ENCODE results near the gene FRG2C. TPM values are rescaled to one million over a fixed set of nuclear protein-coding genes. Genes with fewer than 3 reads are reported as not detected.
A peak's percentile ranks its signal among the peaks of the same experiment; 100 is the strongest.
"Not testable (repeated sequence)": the region's sequence is repeated elsewhere in the genome, so short reads cannot be mapped to it uniquely, and the experiment has no call there.

FRG2C gene
- total RNA-seq, 1 donor from 2014 or later: not detected

DNA sequence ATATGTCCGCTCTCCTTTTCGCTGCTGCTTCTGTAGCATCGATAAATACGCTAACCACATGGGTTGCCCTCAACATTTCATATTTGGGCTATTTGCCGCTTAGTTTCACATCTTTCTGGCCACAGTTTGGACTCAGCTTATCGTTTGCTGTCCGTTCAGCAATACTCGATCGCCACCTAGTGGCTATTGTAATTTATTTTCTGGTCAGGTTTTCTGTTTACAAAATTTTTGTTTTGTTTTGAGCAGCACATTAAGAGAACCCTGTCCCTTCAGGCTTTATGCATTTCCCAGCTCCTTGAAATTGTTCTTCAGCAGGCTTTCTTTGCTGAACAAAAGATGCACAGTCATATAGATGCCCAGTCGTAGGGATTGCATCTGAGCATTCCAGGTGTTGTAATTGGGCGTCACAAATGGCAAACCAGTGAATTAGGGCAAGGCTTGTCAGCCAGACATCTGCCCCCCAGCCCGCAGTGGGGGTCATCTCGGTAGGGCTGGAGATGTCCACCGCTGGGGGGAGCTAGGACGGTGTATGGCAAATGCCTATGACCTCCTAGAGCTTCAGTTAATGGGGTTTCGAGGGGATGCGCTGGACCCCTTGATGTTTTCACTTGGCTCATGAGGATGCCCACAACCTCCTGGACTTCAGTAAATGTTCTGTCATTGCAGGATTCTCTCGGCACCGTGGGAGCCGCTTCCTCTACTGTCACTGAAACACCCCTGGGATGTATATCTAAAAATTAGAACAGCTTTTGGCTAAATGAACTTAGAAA lies 20.9 kb upstream of the FRG2C start:
- H3K27ac Mint-ChIP-seq; DNase-seq (ENCODE audit: low spot score in 2 of 2, unreplicated experiment in 2 of 2); H3K36me3 Mint-ChIP-seq; H3K27me3 Mint-ChIP-seq (ENCODE audit: low read depth); H3K9me3 Mint-ChIP-seq: not testable (repeated sequence)
- Mint-ChIP-seq H3K4me3 (peak overlapping the region; percentile 56), H3K4me1 (peaks cover 22% of the 10 kb centered on the region)
- TF ChIP-seq, protein P1, sequence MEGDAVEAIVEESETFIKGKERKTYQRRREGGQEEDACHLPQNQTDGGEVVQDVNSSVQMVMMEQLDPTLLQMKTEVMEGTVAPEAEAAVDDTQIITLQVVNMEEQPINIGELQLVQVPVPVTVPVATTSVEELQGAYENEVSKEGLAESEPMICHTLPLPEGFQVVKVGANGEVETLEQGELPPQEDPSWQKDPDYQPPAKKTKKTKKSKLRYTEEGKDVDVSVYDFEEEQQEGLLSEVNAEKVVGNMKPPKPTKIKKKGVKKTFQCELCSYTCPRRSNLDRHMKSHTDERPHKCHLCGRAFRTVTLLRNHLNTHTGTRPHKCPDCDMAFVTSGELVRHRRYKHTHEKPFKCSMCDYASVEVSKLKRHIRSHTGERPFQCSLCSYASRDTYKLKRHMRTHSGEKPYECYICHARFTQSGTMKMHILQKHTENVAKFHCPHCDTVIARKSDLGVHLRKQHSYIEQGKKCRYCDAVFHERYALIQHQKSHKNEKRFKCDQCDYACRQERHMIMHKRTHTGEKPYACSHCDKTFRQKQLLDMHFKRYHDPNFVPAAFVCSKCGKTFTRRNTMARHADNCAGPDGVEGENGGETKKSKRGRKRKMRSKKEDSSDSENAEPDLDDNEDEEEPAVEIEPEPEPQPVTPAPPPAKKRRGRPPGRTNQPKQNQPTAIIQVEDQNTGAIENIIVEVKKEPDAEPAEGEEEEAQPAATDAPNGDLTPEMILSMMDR (IDR thresholded peaks at IDR 0.05; ENCODE audit: unreplicated experiment): peak; percentile 85

DNA sequence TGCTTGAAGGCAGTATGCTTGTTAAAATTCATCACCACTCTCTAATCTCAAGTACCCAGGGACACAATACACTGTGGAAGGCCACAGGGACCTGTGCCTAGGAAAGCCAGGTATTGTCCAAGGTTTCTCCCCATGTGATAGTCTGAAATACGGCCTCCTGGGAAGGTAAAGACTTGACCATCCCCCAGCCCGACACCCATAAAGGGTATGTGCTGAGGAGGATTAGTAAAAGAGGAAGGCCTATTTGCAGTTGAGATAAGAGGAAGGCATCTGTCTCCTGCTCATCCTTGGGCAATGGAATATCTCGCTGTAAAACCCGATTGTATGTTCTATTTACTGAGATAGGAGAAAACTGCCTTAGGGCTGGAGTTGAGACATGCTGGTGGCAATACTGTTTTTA lies 18.6 kb upstream of the FRG2C start:
- not testable (repeated sequence) for H3K9me3 Mint-ChIP-seq; DNase-seq (ENCODE audit: low spot score in 2 of 2, unreplicated experiment in 2 of 2); H3K27ac Mint-ChIP-seq; H3K4me3 Mint-ChIP-seq; H3K36me3 Mint-ChIP-seq
- H3K27me3 Mint-ChIP-seq (ENCODE audit: low read depth): peaks cover 17% of the 10 kb centered on the region
- H3K4me1 Mint-ChIP-seq: peaks cover 22% of the 10 kb centered on the region

DNA sequence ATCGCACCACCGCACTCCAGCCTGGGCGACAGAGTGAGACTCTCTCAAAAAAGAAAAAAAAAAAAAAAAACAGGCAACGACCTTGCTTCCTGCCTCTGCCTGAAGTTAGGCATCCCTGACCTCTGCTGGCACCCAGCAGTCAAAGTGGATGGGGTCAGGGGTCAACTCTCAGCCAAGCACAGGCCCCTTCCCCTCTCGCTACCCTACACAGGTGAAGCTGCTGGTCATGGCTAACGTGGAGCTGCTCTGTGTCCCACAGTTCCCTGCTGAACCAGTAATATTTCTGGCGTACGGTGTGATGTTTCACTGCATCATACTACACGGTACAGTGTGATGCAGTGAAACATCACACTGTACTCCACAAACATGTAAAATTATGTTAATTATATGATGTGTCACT lies 13.9 kb upstream of the FRG2C start:
- Mint-ChIP-seq H3K9me3 (peaks cover 7% of the 10 kb centered on the region), H3K27ac (no peak overlapping the region), H3K4me1 (no peaks in the 10 kb centered on the region), H3K36me3 (no peaks in the 10 kb centered on the region), H3K4me3 (no peak overlapping the region), H3K27me3 (ENCODE audit: low read depth) (peaks cover 49% of the 10 kb centered on the region)
- DNase-seq (ENCODE audit: low spot score in 2 of 2, unreplicated experiment in 2 of 2): no peak
- TF ChIP-seq, protein P1 (IDR thresholded peaks at IDR 0.05; ENCODE audit: unreplicated experiment): no peak

DNA sequence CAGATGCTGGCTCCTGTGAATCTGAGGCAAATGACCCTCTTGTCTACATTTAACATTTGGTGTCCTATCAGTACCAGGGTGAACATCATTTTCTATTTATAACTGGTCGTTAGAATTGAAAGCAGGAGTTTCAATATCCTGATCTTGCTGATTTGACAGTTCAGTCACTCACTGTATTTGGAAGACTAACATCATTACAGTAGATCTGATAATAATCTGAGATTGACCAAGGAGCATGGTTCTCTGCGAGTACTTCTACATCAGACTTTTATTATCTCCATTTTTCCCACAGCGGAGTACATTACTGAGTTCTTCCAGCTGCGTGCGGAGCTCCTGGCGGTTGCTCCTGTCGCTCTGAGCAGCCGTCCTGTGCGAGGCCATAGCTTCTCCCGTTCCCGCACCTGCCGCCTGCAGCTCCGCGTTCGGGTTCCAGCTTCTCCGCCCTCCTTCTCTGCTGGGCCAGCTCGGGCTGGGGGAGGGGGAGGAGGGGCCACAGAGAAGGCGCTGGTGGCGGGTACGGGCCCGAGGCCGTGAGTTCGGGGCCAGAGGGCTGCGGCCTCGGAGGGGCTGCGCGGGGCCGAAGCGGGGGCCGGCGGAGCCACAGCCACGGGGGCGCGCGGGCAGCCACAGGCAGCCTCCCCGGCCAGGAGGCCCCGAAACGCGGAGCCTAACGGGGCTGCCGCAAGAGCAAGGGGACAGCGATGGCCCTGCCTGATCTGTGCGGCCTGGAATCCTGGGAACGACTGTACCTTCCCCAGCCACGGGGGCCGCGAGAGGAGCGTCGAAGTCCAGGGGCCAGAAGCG lies 8.8 kb upstream of the FRG2C start:
- H3K36me3 Mint-ChIP-seq; H3K4me3 Mint-ChIP-seq; H3K27ac Mint-ChIP-seq; DNase-seq (ENCODE audit: low spot score in 2 of 2, unreplicated experiment in 2 of 2); H3K9me3 Mint-ChIP-seq; H3K4me1 Mint-ChIP-seq: not testable (repeated sequence)
- peaks cover 78% of the 10 kb centered on the region for H3K27me3 Mint-ChIP-seq (ENCODE audit: low read depth)

DNA sequence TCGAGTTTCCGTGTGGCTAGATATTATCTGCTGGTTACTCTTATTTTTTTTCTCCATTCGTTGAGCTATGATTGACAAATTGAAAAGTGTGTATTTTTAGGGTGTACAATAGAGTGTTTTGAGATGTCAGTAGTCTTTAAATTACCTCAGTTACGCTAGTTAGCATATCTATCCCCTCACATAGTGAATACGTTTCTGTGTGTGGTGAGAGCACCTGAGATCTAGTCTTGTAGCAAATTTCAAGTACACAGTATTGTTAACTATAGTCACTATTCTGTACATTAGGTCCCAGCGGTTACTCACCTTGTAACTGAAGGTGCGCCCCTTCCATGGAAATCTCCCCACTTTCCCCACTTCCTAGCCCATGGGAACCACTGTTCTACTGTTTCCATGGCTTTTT lies 8.2 kb upstream of the FRG2C start:
- not testable (repeated sequence) for H3K4me3 Mint-ChIP-seq; H3K36me3 Mint-ChIP-seq; H3K27ac Mint-ChIP-seq; DNase-seq (ENCODE audit: low spot score in 2 of 2, unreplicated experiment in 2 of 2); H3K4me1 Mint-ChIP-seq
- Mint-ChIP-seq H3K27me3 (ENCODE audit: low read depth) (peaks cover 79% of the 10 kb centered on the region), H3K9me3 (peaks cover 11% of the 10 kb centered on the region)

DNA sequence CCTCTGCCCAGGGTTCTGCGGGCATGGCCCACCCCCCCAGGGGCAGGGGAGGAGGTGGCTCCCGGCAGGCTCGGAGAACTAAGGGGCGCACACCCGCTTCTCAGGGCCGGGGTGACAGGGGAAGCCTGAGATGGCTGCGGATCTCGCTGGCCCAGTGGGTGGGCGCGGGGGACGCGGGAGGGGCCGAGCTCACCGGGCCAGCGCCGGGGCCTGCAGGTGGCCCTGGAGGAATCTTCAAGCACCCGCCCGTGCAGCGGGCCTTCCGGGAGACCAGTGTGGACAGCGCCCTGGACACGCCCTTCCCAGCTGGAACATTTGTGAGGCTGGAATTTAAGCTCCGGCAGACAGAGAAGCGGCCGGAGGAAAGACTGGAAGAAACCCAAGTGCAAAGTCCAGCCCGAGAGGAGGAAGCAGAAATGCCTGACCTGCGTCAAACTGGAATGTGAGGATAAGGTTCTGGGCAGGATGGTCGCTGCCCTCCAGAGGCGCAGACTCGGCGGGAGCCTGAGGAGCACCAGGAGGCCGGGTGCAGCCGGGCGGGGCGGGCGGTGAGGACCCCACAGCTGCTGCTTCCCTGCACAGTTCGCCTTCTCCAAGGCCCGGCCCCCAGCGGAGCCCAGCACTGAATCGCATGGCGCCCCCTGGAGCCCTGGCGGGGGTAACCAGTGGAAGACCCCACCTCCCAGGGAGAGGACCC lies 5.6 kb upstream of the FRG2C start:
- not testable (repeated sequence) for H3K4me1 Mint-ChIP-seq, H3K36me3 Mint-ChIP-seq, H3K27ac Mint-ChIP-seq
- Mint-ChIP-seq H3K9me3 (peaks cover 11% of the 10 kb centered on the region), H3K27me3 (ENCODE audit: low read depth) (peaks cover 81% of the 10 kb centered on the region), H3K4me3 (peak overlapping the region; percentile 77)
- DNase-seq (ENCODE audit: low spot score in 2 of 2, unreplicated experiment in 2 of 2): peak in 1 of 2 experiments; percentile 43

DNA sequence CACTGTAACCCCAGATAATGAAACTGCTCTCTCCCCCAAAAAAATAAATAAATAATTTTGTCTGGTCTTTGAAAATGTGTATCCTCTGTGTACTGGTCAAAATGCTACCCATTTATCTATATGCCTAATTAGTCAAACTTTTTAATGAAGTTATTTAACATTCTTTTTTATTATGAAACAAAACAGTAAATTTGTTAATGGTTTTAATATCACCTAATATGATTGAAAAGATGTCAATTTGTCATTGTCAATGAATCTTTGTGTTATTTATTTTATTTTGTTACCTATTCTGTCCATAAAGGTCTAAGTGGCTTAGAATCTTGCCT lies 5.1 kb upstream of the FRG2C start:
- peaks cover 81% of the 10 kb centered on the region for H3K27me3 Mint-ChIP-seq (ENCODE audit: low read depth)
- peaks cover 12% of the 10 kb centered on the region for H3K9me3 Mint-ChIP-seq
- not testable (repeated sequence) for H3K27ac Mint-ChIP-seq; DNase-seq (ENCODE audit: low spot score in 2 of 2, unreplicated experiment in 2 of 2); H3K36me3 Mint-ChIP-seq; H3K4me1 Mint-ChIP-seq
- H3K4me3 Mint-ChIP-seq: peak overlapping the region; percentile 77

DNA sequence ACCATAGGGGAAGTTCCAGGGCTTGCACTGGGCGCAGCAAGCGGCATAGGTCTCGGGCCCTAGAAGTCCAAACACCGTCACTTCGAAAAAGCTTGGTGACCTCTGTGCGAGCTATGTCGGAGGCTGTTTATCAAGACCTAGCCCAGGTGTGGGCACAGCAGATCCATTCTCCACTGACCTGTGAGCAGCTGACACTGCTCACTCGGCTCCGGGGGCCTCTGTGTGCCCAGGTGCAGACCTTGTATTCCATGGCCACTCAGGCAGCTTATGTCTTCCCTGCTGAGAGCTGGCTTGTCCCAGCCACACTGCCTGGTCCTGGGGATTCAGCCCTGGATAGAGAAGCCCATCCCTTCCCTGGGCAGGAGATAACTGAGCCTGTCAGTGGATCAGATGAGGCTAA lies 1.5 kb downstream of the FRG2C start:
- H3K9me3 Mint-ChIP-seq: peaks cover 16% of the 10 kb centered on the region
- H3K4me3 Mint-ChIP-seq; H3K36me3 Mint-ChIP-seq; H3K4me1 Mint-ChIP-seq; H3K27ac Mint-ChIP-seq; DNase-seq (ENCODE audit: low spot score in 2 of 2, unreplicated experiment in 2 of 2): not testable (repeated sequence)
- peaks cover 78% of the 10 kb centered on the region for H3K27me3 Mint-ChIP-seq (ENCODE audit: low read depth)

DNA sequence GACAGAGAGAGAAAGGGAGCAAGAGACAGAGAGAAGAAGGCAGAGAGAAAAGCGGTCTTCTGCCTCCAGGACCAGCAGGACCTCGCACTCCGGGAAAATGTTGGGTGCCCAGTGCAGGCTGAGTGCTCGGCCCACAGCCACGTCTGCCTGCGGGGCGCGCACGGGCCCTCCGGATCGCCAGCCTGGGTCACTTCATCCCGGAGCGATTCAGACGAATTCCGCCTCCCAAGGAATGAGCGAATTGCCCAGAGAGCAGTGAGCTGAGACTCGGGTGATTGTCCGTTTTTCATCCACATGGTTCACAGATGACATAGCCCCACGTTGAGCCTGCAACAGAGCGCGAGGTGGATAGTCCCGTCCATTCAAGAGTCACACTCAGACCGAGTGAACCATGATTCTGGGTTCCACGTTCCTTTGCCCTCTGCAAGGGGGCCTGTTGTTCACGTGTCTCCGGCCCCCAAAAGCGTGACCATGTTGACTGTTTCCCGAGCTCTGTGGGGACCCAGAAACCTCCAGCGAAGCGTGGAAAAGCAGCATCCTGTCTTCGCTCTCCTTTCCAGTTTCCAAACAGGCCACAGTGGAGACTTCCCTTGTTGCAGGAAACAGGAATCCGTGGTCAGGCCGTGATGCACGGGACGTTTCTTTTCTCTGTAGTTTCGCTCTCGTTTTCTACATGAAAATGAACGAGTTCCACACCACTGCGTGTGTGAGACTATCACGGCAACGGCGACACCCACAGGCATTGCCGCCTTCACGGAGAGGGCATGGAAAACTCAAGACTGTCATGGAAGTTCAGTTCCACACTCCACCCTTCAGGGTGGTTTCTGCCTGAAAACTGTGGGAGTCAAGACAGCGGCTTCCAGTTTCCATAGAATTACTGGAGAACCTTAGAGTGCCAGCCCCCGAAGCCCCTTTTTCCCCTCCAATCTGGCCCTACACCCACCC lies 3.9 kb downstream of the FRG2C start:
- DNase-seq (ENCODE audit: low spot score in 2 of 2, unreplicated experiment in 2 of 2); H3K27ac Mint-ChIP-seq; H3K36me3 Mint-ChIP-seq: not testable (repeated sequence)
- peaks cover 89% of the 10 kb centered on the region for H3K27me3 Mint-ChIP-seq (ENCODE audit: low read depth)
- peak overlapping the region; percentile 48 for H3K4me3 Mint-ChIP-seq
- peaks cover 25% of the 10 kb centered on the region for H3K4me1 Mint-ChIP-seq
- H3K9me3 Mint-ChIP-seq: peaks cover 16% of the 10 kb centered on the region

DNA sequence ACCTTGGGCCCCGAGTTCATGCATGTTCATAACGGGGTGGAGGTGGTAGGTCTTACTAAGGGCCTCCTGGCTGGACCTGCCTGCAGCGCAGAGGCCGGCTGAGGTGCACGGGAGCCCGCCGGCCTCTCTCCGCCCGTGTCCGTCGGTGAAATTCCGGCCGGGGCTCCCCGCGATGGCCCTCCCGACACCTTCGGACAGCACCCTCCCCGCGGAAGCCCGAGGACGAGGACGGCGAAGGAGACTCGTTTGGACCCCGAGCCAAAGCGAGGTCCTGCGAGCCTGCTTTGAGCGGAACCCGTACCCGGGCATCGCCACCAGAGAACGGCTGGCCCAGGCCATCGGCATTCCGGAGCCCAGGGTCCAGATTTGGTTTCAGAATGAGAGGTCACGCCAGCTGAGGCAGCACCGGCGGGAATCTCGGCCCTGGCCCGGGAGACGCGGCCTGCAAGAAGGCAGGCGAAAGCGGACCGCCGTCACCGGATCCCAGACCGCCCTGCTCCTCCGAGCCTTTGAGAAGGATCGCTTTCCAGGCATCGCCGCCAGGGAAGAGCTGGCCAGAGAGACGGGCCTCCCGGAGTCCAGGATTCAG lies 4.7 kb downstream of the FRG2C start:
- H3K4me3 Mint-ChIP-seq: peak overlapping the region; percentile 3
- peaks cover 19% of the 10 kb centered on the region for H3K9me3 Mint-ChIP-seq
- not testable (repeated sequence) for H3K36me3 Mint-ChIP-seq, H3K27ac Mint-ChIP-seq
- DNase-seq (ENCODE audit: low spot score in 2 of 2, unreplicated experiment in 2 of 2): peak; percentile 88 to 91
- H3K4me1 Mint-ChIP-seq: peaks cover 29% of the 10 kb centered on the region
- H3K27me3 Mint-ChIP-seq (ENCODE audit: low read depth): peaks cover 89% of the 10 kb centered on the region

Data from mesothelial cell of epicardium (in vitro differentiated cells).